Esophagus squamous epithelium (tissue), 4 donors: ENCODE results near the gene ABCF1.

ENCODE experiments used
- POLR2A ChIP-seq, 4 donors: fragments of 450-650 bp; IDR thresholded peaks; one replicate each; pipeline ENCODE4 v1.6.1; 2017; ENCODE audit warnings: antibody characterized with exemption in 4 of 4, mild to moderate bottlenecking in 4 of 4, moderate library complexity in 3 of 4
- TF ChIP-seq, protein P1 (sequence below), 6 experiments: fragments of 450-650 bp in 4 of 6; fragments of 200-600 bp in 2 of 6; sonication (generic) in 2 of 6; IDR thresholded peaks; one replicate each; pipeline ENCODE4 v1.5.1; 2016 to 2019; ENCODE audit warnings: antibody characterized with exemption in 6 of 6, mild to moderate bottlenecking in 4 of 6, moderate library complexity in 4 of 6

DNA sequence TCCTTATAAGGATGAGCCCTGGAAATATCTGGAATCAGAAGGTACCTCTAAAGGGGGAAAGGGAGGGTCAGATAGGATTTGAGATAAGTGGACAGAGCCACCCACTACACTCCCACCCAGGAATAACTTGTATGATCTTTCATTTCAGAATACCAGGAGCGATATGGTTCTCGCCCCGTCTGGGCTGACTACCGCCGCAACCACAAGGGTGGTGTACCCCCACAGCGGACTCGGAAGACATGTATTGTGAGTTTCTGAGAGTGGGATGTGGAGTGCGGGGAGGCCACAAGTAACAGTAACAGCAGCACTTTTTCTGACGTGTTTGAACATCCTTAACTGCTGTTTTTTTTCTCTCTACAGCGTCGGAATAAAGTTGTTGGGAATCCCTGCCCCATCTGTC, 48.3 kb downstream of the ABCF1 start:
- TF ChIP-seq, protein P1, sequence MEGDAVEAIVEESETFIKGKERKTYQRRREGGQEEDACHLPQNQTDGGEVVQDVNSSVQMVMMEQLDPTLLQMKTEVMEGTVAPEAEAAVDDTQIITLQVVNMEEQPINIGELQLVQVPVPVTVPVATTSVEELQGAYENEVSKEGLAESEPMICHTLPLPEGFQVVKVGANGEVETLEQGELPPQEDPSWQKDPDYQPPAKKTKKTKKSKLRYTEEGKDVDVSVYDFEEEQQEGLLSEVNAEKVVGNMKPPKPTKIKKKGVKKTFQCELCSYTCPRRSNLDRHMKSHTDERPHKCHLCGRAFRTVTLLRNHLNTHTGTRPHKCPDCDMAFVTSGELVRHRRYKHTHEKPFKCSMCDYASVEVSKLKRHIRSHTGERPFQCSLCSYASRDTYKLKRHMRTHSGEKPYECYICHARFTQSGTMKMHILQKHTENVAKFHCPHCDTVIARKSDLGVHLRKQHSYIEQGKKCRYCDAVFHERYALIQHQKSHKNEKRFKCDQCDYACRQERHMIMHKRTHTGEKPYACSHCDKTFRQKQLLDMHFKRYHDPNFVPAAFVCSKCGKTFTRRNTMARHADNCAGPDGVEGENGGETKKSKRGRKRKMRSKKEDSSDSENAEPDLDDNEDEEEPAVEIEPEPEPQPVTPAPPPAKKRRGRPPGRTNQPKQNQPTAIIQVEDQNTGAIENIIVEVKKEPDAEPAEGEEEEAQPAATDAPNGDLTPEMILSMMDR (IDR thresholded peaks at IDR 0.05): no peak
- no peak for TF ChIP-seq POLR2A (IDR thresholded peaks at IDR 0.05)
